Measurements from ENCODE around the gene ZSCAN5A. TPM values are rescaled to one million over a fixed set of nuclear protein-coding genes. Genes with fewer than 3 reads are reported as not detected.
A peak's percentile ranks its signal among the peaks of the same experiment; 100 is the strongest.
"Not testable (repeated sequence)": the region's sequence is repeated elsewhere in the genome, so short reads cannot be mapped to it uniquely, and the experiment has no call there.

Gene ZSCAN5A
- total RNA-seq, 1 donor from 2014 or later = 16.7 TPM

DNA sequence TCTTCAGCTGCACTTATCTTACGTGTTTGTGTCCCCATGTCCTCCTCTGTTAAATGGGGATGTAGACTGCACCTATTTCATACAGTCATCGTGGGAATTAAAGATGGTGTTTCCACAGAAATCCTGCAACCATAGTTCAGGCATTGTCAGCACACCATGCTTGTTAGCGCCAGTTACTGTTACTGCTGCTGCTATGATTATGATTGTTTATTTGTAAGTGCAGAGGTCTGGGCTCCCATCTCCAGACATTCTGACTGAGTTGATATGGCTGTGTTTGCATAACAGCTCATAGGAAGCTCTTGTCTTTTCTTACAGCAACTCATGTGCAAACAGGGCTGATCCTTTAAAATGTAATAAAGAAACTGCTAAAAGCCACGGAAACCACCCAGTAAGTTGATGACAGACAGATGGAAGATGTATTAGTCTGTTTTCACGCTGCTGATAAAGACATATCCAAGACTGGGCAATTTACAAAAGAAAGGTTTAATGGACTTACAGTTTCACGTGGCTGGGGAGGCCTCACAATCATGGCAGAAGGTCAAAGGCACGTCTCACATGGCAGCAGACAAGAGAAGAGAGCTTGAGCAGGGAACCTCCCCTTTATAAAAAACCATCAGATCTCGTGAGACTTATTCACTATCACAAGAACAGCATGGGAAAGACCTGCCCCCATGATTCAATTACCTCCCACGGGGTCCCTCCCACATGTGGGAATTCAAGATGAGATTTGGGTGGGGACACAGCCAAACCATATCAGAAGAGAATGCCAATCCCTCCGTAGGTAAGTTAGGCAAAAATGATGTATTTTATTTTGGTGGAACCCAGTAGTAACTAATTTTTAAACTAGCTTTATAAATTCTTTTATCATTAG is 1.6 kb downstream of the ZSCAN5A start:
- H3K27ac ChIP-seq (replicated peaks) = peak overlapping the region; percentile 99
- TF ChIP-seq, protein P1, sequence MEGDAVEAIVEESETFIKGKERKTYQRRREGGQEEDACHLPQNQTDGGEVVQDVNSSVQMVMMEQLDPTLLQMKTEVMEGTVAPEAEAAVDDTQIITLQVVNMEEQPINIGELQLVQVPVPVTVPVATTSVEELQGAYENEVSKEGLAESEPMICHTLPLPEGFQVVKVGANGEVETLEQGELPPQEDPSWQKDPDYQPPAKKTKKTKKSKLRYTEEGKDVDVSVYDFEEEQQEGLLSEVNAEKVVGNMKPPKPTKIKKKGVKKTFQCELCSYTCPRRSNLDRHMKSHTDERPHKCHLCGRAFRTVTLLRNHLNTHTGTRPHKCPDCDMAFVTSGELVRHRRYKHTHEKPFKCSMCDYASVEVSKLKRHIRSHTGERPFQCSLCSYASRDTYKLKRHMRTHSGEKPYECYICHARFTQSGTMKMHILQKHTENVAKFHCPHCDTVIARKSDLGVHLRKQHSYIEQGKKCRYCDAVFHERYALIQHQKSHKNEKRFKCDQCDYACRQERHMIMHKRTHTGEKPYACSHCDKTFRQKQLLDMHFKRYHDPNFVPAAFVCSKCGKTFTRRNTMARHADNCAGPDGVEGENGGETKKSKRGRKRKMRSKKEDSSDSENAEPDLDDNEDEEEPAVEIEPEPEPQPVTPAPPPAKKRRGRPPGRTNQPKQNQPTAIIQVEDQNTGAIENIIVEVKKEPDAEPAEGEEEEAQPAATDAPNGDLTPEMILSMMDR (IDR thresholded peaks at IDR 0.05; ENCODE audit: borderline replicate concordance) = no peak
- peaks cover 13% of the 10 kb centered on the region for H3K36me3 ChIP-seq
- H3K27me3 ChIP-seq (ENCODE audit: low read depth) = no peaks in the 10 kb centered on the region
- DNase-seq = no peak
- peak overlapping the region; percentile 75 for H3K4me3 ChIP-seq
- H3K4me1 ChIP-seq = peaks cover 37% of the 10 kb centered on the region
- intact Hi-C loops (cut with micrococcal nuclease) = no loop called here
- H3K9me3 ChIP-seq (replicated peaks) = no peaks in the 10 kb centered on the region

DNA sequence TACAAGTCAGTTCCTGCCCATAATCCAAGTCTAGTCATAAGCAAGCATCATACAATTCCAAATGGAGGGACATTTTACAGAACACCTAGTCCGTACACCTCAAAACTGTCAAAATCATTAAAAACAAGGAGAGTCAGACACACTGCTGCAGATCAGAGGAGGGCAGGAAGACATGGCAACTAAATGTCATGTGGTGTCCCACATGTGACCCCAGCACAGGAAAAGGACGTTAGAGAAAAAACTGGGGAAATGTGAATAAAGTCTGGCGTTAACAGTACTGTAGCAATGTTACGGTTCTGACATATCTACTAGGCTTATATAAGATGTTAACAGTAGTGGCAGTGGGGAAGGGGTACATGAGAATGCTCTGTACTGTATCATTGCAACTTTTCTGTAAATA is 2.3 kb downstream of the ZSCAN5A start:
- Histone ChIP-seq H3K36me3 (peaks cover 13% of the 10 kb centered on the region), H3K27me3 (ENCODE audit: low read depth) (no peaks in the 10 kb centered on the region), H3K9me3 (replicated peaks) (no peaks in the 10 kb centered on the region), H3K27ac (replicated peaks) (no peak overlapping the region), H3K4me1 (peaks cover 41% of the 10 kb centered on the region), H3K4me3 (no peak overlapping the region)
- TF ChIP-seq, protein P1 (IDR thresholded peaks at IDR 0.05; ENCODE audit: borderline replicate concordance) = no peak
- no peak for DNase-seq
- intact Hi-C loops (cut with micrococcal nuclease) = no loop called here

DNA sequence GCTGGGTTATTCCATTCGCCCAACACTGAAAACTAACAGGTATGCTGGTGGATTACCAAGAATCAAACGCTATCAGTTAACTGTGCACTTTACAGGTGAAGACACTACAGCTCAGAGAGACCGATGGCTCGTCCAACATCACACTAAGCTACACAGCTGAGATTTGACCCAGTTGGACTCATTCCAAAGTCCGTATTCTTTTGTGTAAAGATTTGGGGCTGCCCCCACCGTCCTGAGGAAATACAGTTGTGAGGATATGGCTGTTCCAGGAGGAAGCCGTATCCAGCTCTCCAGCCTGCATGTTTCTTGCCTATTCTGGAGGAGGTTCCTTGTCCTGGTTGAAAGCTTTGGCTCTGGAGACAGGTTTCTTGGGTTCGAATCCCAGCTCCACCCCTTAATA is 4.2 kb downstream of the ZSCAN5A start:
- TF ChIP-seq, protein P1 (IDR thresholded peaks at IDR 0.05; ENCODE audit: borderline replicate concordance) = no peak
- intact Hi-C loops (cut with micrococcal nuclease) = no loop called here

DNA sequence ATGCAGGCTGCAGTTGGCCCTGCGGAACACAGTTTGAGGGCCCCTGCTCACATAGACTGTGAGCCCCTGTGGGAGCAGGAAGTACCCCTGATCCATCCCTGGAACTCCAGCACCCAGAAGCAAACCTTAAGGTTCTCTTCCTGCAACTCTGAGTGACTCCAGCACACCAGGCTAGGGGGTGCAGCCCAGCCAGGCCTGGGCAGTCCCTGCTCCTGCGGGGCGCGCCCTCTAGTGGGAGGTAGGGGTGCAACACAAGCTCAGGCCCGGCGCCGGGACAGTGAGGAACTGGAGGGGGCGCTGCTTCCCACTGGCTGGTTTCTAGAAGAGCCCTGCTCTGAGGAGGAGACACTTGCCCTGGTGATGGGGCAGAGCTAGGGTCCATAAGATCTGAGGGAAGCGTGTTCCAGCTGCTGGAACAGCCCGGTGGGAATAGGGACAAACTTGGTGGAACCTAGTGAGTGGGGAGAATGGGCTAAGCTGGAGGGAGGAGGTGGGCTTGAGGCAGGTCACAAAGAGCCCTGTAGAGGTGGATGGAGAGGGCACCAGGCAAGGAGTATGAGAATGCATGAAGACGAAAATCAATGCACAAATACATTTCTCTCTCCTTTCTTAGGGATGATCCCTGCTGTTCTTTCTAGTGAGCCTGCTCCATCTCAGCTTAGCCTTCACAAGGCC is 5.0 kb downstream of the ZSCAN5A start:
- no peak overlapping the region for H3K27ac ChIP-seq (replicated peaks)
- no peaks in the 10 kb centered on the region for H3K27me3 ChIP-seq (ENCODE audit: low read depth)
- peaks cover 13% of the 10 kb centered on the region for H3K36me3 ChIP-seq
- H3K4me3 ChIP-seq = no peak overlapping the region
- TF ChIP-seq, protein P1 (IDR thresholded peaks at IDR 0.05; ENCODE audit: borderline replicate concordance) = peak; percentile 71
- H3K9me3 ChIP-seq (replicated peaks) = no peaks in the 10 kb centered on the region
- peak; percentile 41 for DNase-seq
- intact Hi-C loops (cut with micrococcal nuclease) = no loop called here
- peaks cover 36% of the 10 kb centered on the region for H3K4me1 ChIP-seq

More for the DNA sequence above, 4.2 kb downstream of the ZSCAN5A start:
- Histone ChIP-seq H3K4me1 (peaks cover 37% of the 10 kb centered on the region), H3K4me3 (no peak overlapping the region), H3K27ac (replicated peaks) (no peak overlapping the region), H3K9me3 (replicated peaks) (no peaks in the 10 kb centered on the region), H3K27me3 (ENCODE audit: low read depth) (no peaks in the 10 kb centered on the region), H3K36me3 (peaks cover 13% of the 10 kb centered on the region)
- DNase-seq = no peak

DNA sequence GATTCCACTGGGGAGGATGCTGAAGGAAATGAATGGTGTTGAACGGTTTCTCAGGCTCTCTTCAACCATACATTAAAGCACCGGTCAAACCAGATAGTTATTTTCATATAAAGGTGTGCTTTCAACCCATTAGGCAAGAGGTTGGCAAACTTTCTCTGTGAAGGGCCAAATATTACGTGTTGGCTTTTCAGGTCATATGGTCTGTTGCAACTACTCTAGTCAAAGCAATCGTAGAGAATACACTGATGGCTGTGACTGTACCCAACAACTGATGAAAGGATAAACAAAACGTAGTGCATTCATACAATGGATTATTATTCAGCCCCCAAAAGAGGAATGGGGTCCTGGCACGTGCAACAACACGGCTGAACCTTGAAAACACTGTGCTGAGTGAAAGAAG is 5.8 kb downstream of the ZSCAN5A start:
- Histone ChIP-seq H3K27me3 (ENCODE audit: low read depth) (no peaks in the 10 kb centered on the region), H3K27ac (replicated peaks) (no peak overlapping the region), H3K36me3 (peaks cover 17% of the 10 kb centered on the region), H3K4me1 (peaks cover 31% of the 10 kb centered on the region), H3K4me3 (no peak overlapping the region), H3K9me3 (replicated peaks) (no peaks in the 10 kb centered on the region)
- intact Hi-C loops (cut with micrococcal nuclease) = no loop called here
- TF ChIP-seq, protein P1 (IDR thresholded peaks at IDR 0.05; ENCODE audit: borderline replicate concordance) = no peak
- DNase-seq = no peak

DNA sequence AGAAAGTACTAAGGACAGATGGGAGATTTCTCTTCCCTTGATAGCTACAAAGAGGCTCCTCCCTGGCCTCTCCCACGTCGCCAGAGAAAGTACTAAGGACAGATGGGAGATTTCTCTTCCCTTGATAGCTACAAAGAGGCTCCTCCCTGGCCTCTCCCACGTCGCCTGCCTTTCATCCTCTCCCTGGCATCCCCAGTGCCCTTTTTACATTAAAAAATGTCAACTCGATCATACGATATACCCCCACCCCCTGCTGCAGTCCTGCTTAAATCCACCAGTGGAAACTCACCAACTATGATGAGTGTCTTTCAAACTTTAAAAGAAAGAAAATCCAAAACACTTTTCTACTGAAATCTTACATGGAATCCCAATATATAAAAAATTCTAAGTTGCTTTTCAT is 7.6 kb downstream of the ZSCAN5A start:
- H3K4me1 ChIP-seq = peaks cover 15% of the 10 kb centered on the region
- H3K27me3 ChIP-seq (ENCODE audit: low read depth); H3K9me3 ChIP-seq (replicated peaks); DNase-seq; intact Hi-C loops (cut with micrococcal nuclease): not testable (repeated sequence)
- H3K36me3 ChIP-seq = peaks cover 10% of the 10 kb centered on the region
- H3K4me3 ChIP-seq = peak overlapping the region; percentile 35
- peak overlapping the region; percentile 83 for H3K27ac ChIP-seq (replicated peaks)

Data from left ventricle myocardium inferior (tissue), 1 donor.